ENCODE measurements around the gene GLS2.
"Not testable (repeated sequence)": the region's sequence is repeated elsewhere in the genome, so short reads cannot be mapped to it uniquely, and the experiment has no call there.

Gene GLS2

GRCh38 chr12:56448860-56449621 lies 38.9 kb downstream of the GLS2 start, which contains the start of gene TIMELESS:
TSS of gene TIMELESS (minus strand) at chr12:56449426. CDS start at chr12:56434170, 15,256 bp downstream.
- DNase-seq (ENCODE audit: low spot score): peak; percentile 98

GRCh38 chr12:56443208-56443607 lies 44.8 kb downstream of the GLS2 start:
- DNase-seq (ENCODE audit: low spot score): not testable (repeated sequence)

GRCh38 chr12:56437430-56438176 lies 50.4 kb downstream of the GLS2 start:
- no peak for DNase-seq (ENCODE audit: low spot score)

- no peak for DNase-seq (ENCODE audit: low spot score)
Measured at GRCh38 chr12:56434828-56435227, 53.1 kb downstream of the GLS2 start.

- DNase-seq (ENCODE audit: low spot score): no peak
Measured at GRCh38 chr12:56431850-56432249, 56.1 kb downstream of the GLS2 start.

GRCh38 chr12:56431288-56431687 lies 56.7 kb downstream of the GLS2 start:
- no peak for DNase-seq (ENCODE audit: low spot score)

- no peak for DNase-seq (ENCODE audit: low spot score)
Measured at GRCh38 chr12:56425940-56426438, 62.0 kb downstream of the GLS2 start.

GRCh38 chr12:56425193-56425592 lies 62.8 kb downstream of the GLS2 start:
- no peak for DNase-seq (ENCODE audit: low spot score)
